Measurements from ENCODE around the gene ENTHD1.
"Not testable (repeated sequence)": the region's sequence is repeated elsewhere in the genome, so short reads cannot be mapped to it uniquely, and the experiment has no call there.

ENTHD1 gene

GRCh38 chr22:39871008-39871798 lies 22.4 kb downstream of the ENTHD1 start:
- 70% methylated on average over 2 of the region's 5 CpGs for WGBS

GRCh38 chr22:39869797-39870196 lies 23.8 kb downstream of the ENTHD1 start:
- H3K27ac ChIP-seq (ENCODE audit: low read depth, low read length); H3K9me3 ChIP-seq (ENCODE audit: insufficient read depth, low read depth, low read length); H3K4me3 ChIP-seq (ENCODE audit: low read length); H3K36me3 ChIP-seq (ENCODE audit: insufficient read depth, low read length); H3K9ac ChIP-seq (ENCODE audit: low read depth, low read length); H3K27me3 ChIP-seq (ENCODE audit: insufficient read depth, low read length); H3K4me1 ChIP-seq (ENCODE audit: insufficient read depth, low read length): not testable (repeated sequence)
- WGBS: 93% methylated on average over 2 of the region's 2 CpGs

More at GRCh38 chr22:39871008-39871798, 22.4 kb downstream of the ENTHD1 start:
- no peaks in the 10 kb centered on the region for H3K36me3 ChIP-seq (ENCODE audit: insufficient read depth, low read length)
- H3K4me3 ChIP-seq (ENCODE audit: low read length): no peak overlapping the region
- no peaks in the 10 kb centered on the region for H3K27me3 ChIP-seq (ENCODE audit: insufficient read depth, low read length)
- H3K4me1 ChIP-seq (ENCODE audit: insufficient read depth, low read length): no peaks in the 10 kb centered on the region
- no peaks in the 10 kb centered on the region for H3K9me3 ChIP-seq (ENCODE audit: insufficient read depth, low read depth, low read length)
- no peak overlapping the region for H3K27ac ChIP-seq (ENCODE audit: low read depth, low read length)
- H3K9ac ChIP-seq (ENCODE audit: low read depth, low read length): no peak overlapping the region

- no peak overlapping the region for H3K9ac ChIP-seq (ENCODE audit: low read depth, low read length)
- no peaks in the 10 kb centered on the region for H3K4me1 ChIP-seq (ENCODE audit: insufficient read depth, low read length)
- H3K36me3 ChIP-seq (ENCODE audit: insufficient read depth, low read length): no peaks in the 10 kb centered on the region
- H3K9me3 ChIP-seq (ENCODE audit: insufficient read depth, low read depth, low read length): no peaks in the 10 kb centered on the region
- no peaks in the 10 kb centered on the region for H3K27me3 ChIP-seq (ENCODE audit: insufficient read depth, low read length)
- H3K4me3 ChIP-seq (ENCODE audit: low read length): no peak overlapping the region
- H3K27ac ChIP-seq (ENCODE audit: low read depth, low read length): no peak overlapping the region
- 100% methylated on average over 1 of the region's 1 CpG for WGBS
Measured at GRCh38 chr22:39868741-39869140, 24.8 kb downstream of the ENTHD1 start.

GRCh38 chr22:39859903-39860588 lies 33.5 kb downstream of the ENTHD1 start:
- Histone ChIP-seq H3K27me3 (ENCODE audit: insufficient read depth, low read length) (no peaks in the 10 kb centered on the region), H3K9me3 (ENCODE audit: insufficient read depth, low read depth, low read length) (no peaks in the 10 kb centered on the region), H3K27ac (ENCODE audit: low read depth, low read length) (no peak overlapping the region), H3K9ac (ENCODE audit: low read depth, low read length) (no peak overlapping the region), H3K36me3 (ENCODE audit: insufficient read depth, low read length) (no peaks in the 10 kb centered on the region), H3K4me3 (ENCODE audit: low read length) (no peak overlapping the region), H3K4me1 (ENCODE audit: insufficient read depth, low read length) (no peaks in the 10 kb centered on the region)
- 86% methylated on average over 7 of the region's 7 CpGs for WGBS

GRCh38 chr22:39856588-39856987 lies 37.0 kb downstream of the ENTHD1 start:
- Histone ChIP-seq H3K27ac (ENCODE audit: low read depth, low read length) (no peak overlapping the region), H3K27me3 (ENCODE audit: insufficient read depth, low read length) (no peaks in the 10 kb centered on the region; the same call in 1 of the 2 replicates), H3K4me3 (ENCODE audit: low read length) (no peak overlapping the region), H3K4me1 (ENCODE audit: insufficient read depth, low read length) (no peaks in the 10 kb centered on the region), H3K36me3 (ENCODE audit: insufficient read depth, low read length) (no peaks in the 10 kb centered on the region), H3K9me3 (ENCODE audit: insufficient read depth, low read depth, low read length) (no peaks in the 10 kb centered on the region), H3K9ac (ENCODE audit: low read depth, low read length) (no peak overlapping the region)
- 91% methylated on average over 4 of the region's 4 CpGs for whole genome bisulfite sequencing

GRCh38 chr22:39852799-39853198 lies 40.8 kb downstream of the ENTHD1 start:
- Histone ChIP-seq H3K4me1 (ENCODE audit: insufficient read depth, low read length) (no peaks in the 10 kb centered on the region), H3K27ac (ENCODE audit: low read depth, low read length) (no peak overlapping the region), H3K9ac (ENCODE audit: low read depth, low read length) (no peak overlapping the region), H3K36me3 (ENCODE audit: insufficient read depth, low read length) (no peaks in the 10 kb centered on the region), H3K27me3 (ENCODE audit: insufficient read depth, low read length) (no peaks in the 10 kb centered on the region; the same call in 1 of the 2 replicates), H3K9me3 (ENCODE audit: insufficient read depth, low read depth, low read length) (no peaks in the 10 kb centered on the region), H3K4me3 (ENCODE audit: low read length) (no peak overlapping the region)
- 83% methylated on average over 1 of the region's 2 CpGs for WGBS

GRCh38 chr22:39851606-39852315 lies 41.8 kb downstream of the ENTHD1 start:
- WGBS: 94% methylated on average over 4 of the region's 4 CpGs
- H3K4me3 ChIP-seq (ENCODE audit: low read length): no peak overlapping the region
- no peaks in the 10 kb centered on the region for H3K4me1 ChIP-seq (ENCODE audit: insufficient read depth, low read length)
- no peaks in the 10 kb centered on the region; the same call in 1 of the 2 replicates for H3K27me3 ChIP-seq (ENCODE audit: insufficient read depth, low read length)
- H3K9me3 ChIP-seq (ENCODE audit: insufficient read depth, low read depth, low read length): no peaks in the 10 kb centered on the region
- no peak overlapping the region for H3K9ac ChIP-seq (ENCODE audit: low read depth, low read length)
- no peaks in the 10 kb centered on the region for H3K36me3 ChIP-seq (ENCODE audit: insufficient read depth, low read length)
- H3K27ac ChIP-seq (ENCODE audit: low read depth, low read length): no peak overlapping the region

- Histone ChIP-seq H3K4me3 (ENCODE audit: low read length) (no peak overlapping the region), H3K4me1 (ENCODE audit: insufficient read depth, low read length) (no peaks in the 10 kb centered on the region), H3K27me3 (ENCODE audit: insufficient read depth, low read length) (peaks cover 3% of the 10 kb centered on the region; the same call in 1 of the 2 replicates), H3K27ac (ENCODE audit: low read depth, low read length) (no peak overlapping the region), H3K9ac (ENCODE audit: low read depth, low read length) (no peak overlapping the region), H3K36me3 (ENCODE audit: insufficient read depth, low read length) (no peaks in the 10 kb centered on the region), H3K9me3 (ENCODE audit: insufficient read depth, low read depth, low read length) (no peaks in the 10 kb centered on the region)
- 99% methylated on average over 2 of the region's 3 CpGs for WGBS
Measured at GRCh38 chr22:39847477-39847876, 46.1 kb downstream of the ENTHD1 start.

- WGBS: 86% methylated on average over 1 of the region's 1 CpG
- H3K9me3 ChIP-seq (ENCODE audit: insufficient read depth, low read depth, low read length); H3K27me3 ChIP-seq (ENCODE audit: insufficient read depth, low read length); H3K4me1 ChIP-seq (ENCODE audit: insufficient read depth, low read length); H3K4me3 ChIP-seq (ENCODE audit: low read length); H3K9ac ChIP-seq (ENCODE audit: low read depth, low read length); H3K36me3 ChIP-seq (ENCODE audit: insufficient read depth, low read length); H3K27ac ChIP-seq (ENCODE audit: low read depth, low read length): not testable (repeated sequence)
Measured at GRCh38 chr22:39846539-39846938, 47.0 kb downstream of the ENTHD1 start.

- WGBS: 95% methylated on average over 2 of the region's 3 CpGs
- H3K27ac ChIP-seq (ENCODE audit: low read depth, low read length): no peak overlapping the region
- no peaks in the 10 kb centered on the region for H3K36me3 ChIP-seq (ENCODE audit: insufficient read depth, low read length)
- peaks cover 3% of the 10 kb centered on the region; the same call in 1 of the 2 replicates for H3K27me3 ChIP-seq (ENCODE audit: insufficient read depth, low read length)
- no peaks in the 10 kb centered on the region for H3K9me3 ChIP-seq (ENCODE audit: insufficient read depth, low read depth, low read length)
- H3K4me1 ChIP-seq (ENCODE audit: insufficient read depth, low read length): no peaks in the 10 kb centered on the region
- H3K9ac ChIP-seq (ENCODE audit: low read depth, low read length): no peak overlapping the region
- no peak overlapping the region for H3K4me3 ChIP-seq (ENCODE audit: low read length)
Measured at GRCh38 chr22:39845529-39845928, 48.0 kb downstream of the ENTHD1 start.

GRCh38 chr22:39839917-39840510 lies 53.5 kb downstream of the ENTHD1 start:
- H3K9me3 ChIP-seq (ENCODE audit: insufficient read depth, low read depth, low read length): no peaks in the 10 kb centered on the region
- H3K27ac ChIP-seq (ENCODE audit: low read depth, low read length): no peak overlapping the region
- no peak overlapping the region for H3K4me3 ChIP-seq (ENCODE audit: low read length)
- H3K36me3 ChIP-seq (ENCODE audit: insufficient read depth, low read length): no peaks in the 10 kb centered on the region
- no peaks in the 10 kb centered on the region for H3K4me1 ChIP-seq (ENCODE audit: insufficient read depth, low read length)
- H3K9ac ChIP-seq (ENCODE audit: low read depth, low read length): no peak overlapping the region
- 90% methylated on average over 5 of the region's 5 CpGs for WGBS
- H3K27me3 ChIP-seq (ENCODE audit: insufficient read depth, low read length): peaks cover 3% of the 10 kb centered on the region; the same call in 1 of the 2 replicates
